K562 (cell line): ENCODE data around the gene CTAG1B.

Experiments used
- CBFB ChIP-seq: sonication (generic); formaldehyde crosslinking; IDR thresholded peaks from 2 replicates; pipeline ENCODE4 v1.4.0; 2020; ENCODE audit warnings: mild to moderate bottlenecking, missing genetic modification reagents
- CCAR2 ChIP-seq: fragments of 200-400 bp; formaldehyde crosslinking; IDR thresholded peaks from 2 replicates; pipeline ENCODE4 v1.6.1; 2017; ENCODE audit warnings: mild to moderate bottlenecking, low read depth, low read length
- EP300 ChIP-seq: IDR thresholded peaks from 2 replicates; pipeline ENCODE4 v1.6.1; 2012; ENCODE audit warnings: low read length, improper control_type of control experiment
- FOXP1 ChIP-seq: sonication (generic); formaldehyde crosslinking; IDR thresholded peaks from 2 replicates; pipeline ENCODE4 v1.8.0; 2022; ENCODE audit warnings: mild to moderate bottlenecking, missing genetic modification reagents
- GABPB1 ChIP-seq: sonication (generic); formaldehyde crosslinking; IDR thresholded peaks from 2 replicates; pipeline ENCODE4 v1.8.0; 2022; ENCODE audit warnings: mild to moderate bottlenecking, missing genetic modification reagents
- MEF2A ChIP-seq: IDR thresholded peaks from 2 replicates; pipeline ENCODE4 v1.6.1; 2011; ENCODE audit warnings: low read depth, mild to moderate bottlenecking, low read length, moderate library complexity; ENCODE audit not compliant: control insufficient read depth
- POLR2AphosphoS2 ChIP-seq: IDR thresholded peaks from 2 replicates; pipeline ENCODE4 v1.6.1; 2012; ENCODE audit warnings: low read length, improper control_type of control experiment
- STAT5B ChIP-seq: fragments of 250-450 bp; sonication (Bioruptor Pico); IDR thresholded peaks from 2 replicates; pipeline ENCODE4 v1.8.0; 2021; ENCODE audit warnings: mild to moderate bottlenecking, inconsistent platforms
- ZBED1 ChIP-seq: IDR thresholded peaks from 2 replicates; pipeline ENCODE4 v1.6.1; 2014
- ZNF668 ChIP-seq: fragments of 250-450 bp; sonication (Bioruptor Pico); IDR thresholded peaks from 2 replicates; pipeline ENCODE4 v1.8.0; 2022; ENCODE audit warnings: mild to moderate bottlenecking, inconsistent platforms
- ZNF830 ChIP-seq: fragments of 250-450 bp; sonication (Bioruptor Pico); IDR thresholded peaks from 2 replicates; pipeline ENCODE4 v1.5.0; 2021; ENCODE audit warnings: mild to moderate bottlenecking
- TF ChIP-seq, protein P1 (sequence below), 3 experiments: IDR thresholded peaks in 2 of 3; conservative IDR thresholded peaks in 1 of 3; 2 replicates each; pipeline ENCODE4 v1.5.1; 2011 to 2012; ENCODE audit warnings: low read length in 3 of 3, mild to moderate bottlenecking in 3 of 3, control low read depth in 2 of 3, improper control_type of control experiment in 1 of 3, inconsistent platforms in 1 of 3, low read depth in 1 of 3, mixed read lengths in 1 of 3, moderate library complexity in 1 of 3; ENCODE audit not compliant: insufficient read depth in 2 of 3
- TF ChIP-seq, protein P2 (sequence below): sonication (generic); formaldehyde crosslinking; IDR thresholded peaks from 2 replicates; pipeline ENCODE4 v1.9.0; 2022; ENCODE audit warnings: mild to moderate bottlenecking, missing genetic modification reagents

GRCh38 chrX:154598656-154599055 lies 20.4 kb downstream of the CTAG1B start:
- TF ChIP-seq FOXP1 (CRISPR knock-in tag), result no peak
- no peak for TF ChIP-seq CBFB
- TF ChIP-seq ZNF668, result no peak
- TF ChIP-seq, protein P1, sequence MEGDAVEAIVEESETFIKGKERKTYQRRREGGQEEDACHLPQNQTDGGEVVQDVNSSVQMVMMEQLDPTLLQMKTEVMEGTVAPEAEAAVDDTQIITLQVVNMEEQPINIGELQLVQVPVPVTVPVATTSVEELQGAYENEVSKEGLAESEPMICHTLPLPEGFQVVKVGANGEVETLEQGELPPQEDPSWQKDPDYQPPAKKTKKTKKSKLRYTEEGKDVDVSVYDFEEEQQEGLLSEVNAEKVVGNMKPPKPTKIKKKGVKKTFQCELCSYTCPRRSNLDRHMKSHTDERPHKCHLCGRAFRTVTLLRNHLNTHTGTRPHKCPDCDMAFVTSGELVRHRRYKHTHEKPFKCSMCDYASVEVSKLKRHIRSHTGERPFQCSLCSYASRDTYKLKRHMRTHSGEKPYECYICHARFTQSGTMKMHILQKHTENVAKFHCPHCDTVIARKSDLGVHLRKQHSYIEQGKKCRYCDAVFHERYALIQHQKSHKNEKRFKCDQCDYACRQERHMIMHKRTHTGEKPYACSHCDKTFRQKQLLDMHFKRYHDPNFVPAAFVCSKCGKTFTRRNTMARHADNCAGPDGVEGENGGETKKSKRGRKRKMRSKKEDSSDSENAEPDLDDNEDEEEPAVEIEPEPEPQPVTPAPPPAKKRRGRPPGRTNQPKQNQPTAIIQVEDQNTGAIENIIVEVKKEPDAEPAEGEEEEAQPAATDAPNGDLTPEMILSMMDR (IDR thresholded peaks at IDR 0.05 in 2 of 3, conservative IDR thresholded peaks at IDR 0.05 in 1 of 3; ENCODE audit: insufficient read depth in 2 of 3, low read depth in 1 of 3, low read length in 3 of 3), result no peak
- TF ChIP-seq ZBED1, result no peak
- no peak for TF ChIP-seq CCAR2
- TF ChIP-seq STAT5B, result no peak
- no peak for TF ChIP-seq EP300
- TF ChIP-seq POLR2AphosphoS2, result no peak
- TF ChIP-seq GABPB1 (CRISPR knock-in tag), result no peak
- TF ChIP-seq MEF2A, result no peak
- TF ChIP-seq, protein P2, sequence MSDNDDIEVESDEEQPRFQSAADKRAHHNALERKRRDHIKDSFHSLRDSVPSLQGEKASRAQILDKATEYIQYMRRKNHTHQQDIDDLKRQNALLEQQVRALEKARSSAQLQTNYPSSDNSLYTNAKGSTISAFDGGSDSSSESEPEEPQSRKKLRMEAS, result no peak
- no peak for TF ChIP-seq ZNF830
